Measurements from ENCODE around the gene ARSG. TPM values are rescaled to one million over a fixed set of nuclear protein-coding genes. Genes with fewer than 3 reads are reported as not detected.
A peak's percentile ranks its signal among the peaks of the same experiment; 100 is the strongest.

ARSG gene
- total and polyA plus RNA-seq, 2 of the 13 experiments (the other 11 are each of a cell fraction or from before 2014, with no cell fraction given): 3.7 to 15.2 TPM

GRCh38 chr17:68291836-68292688 is 767 bp downstream of the ARSG start (continued):
- TF ChIP-seq GABPB1 (CRISPR knock-in tag; IDR thresholded peaks at IDR 0.05) (peak; percentile 85), ZEB1 (IDR thresholded peaks at IDR 0.05; ENCODE audit: insufficient replicate concordance, low read depth) (peak; percentile 38), MAFG (CRISPR knock-in tag; IDR thresholded peaks at IDR 0.05) (peak; percentile 96), ZNF800 (CRISPR knock-in tag; IDR thresholded peaks at IDR 0.05) (peak; percentile 95), NFE2L1 (CRISPR knock-in tag; IDR thresholded peaks at IDR 0.05; ENCODE audit: borderline replicate concordance) (no peak), SAP130 (CRISPR knock-in tag; IDR thresholded peaks at IDR 0.05; ENCODE audit: low read depth) (peak; percentile 78), ATRX (CRISPR knock-in tag; IDR thresholded peaks at IDR 0.05; ENCODE audit: borderline replicate concordance) (no peak), ZNF577 (CRISPR knock-in tag; IDR thresholded peaks at IDR 0.05; ENCODE audit: borderline replicate concordance, low read depth) (0 out of 2 replicates have a peak, but pooled peaks have one; percentile 27), RARA (CRISPR knock-in tag; IDR thresholded peaks at IDR 0.05) (peak; percentile 40; the same call in 1 of the 2 replicates), AFF4 (CRISPR knock-in tag; IDR thresholded peaks at IDR 0.05) (no peak; the same call in none of the 2 replicates), MEF2D (CRISPR knock-in tag; IDR thresholded peaks at IDR 0.05) (peak; percentile 46), ZNF3 (CRISPR knock-in tag; IDR thresholded peaks at IDR 0.05) (0 out of 2 replicates have a peak, but pooled peaks have one; percentile 3), KAT8 (CRISPR knock-in tag; IDR thresholded peaks at IDR 0.05) (no peak; the same call in 1 of the 2 replicates), BORCS8-MEF2B (CRISPR knock-in tag; IDR thresholded peaks at IDR 0.05) (peak; percentile 57), ZNF34 (CRISPR knock-in tag; IDR thresholded peaks at IDR 0.05; ENCODE audit: borderline replicate concordance) (no peak; the same call in 1 of the 2 replicates), ZSCAN20 (CRISPR knock-in tag; IDR thresholded peaks at IDR 0.05; ENCODE audit: borderline replicate concordance) (0 out of 2 replicates have a peak, but pooled peaks have one; percentile 24), ZMYM2 (CRISPR knock-in tag; IDR thresholded peaks at IDR 0.05) (no peak)
- TF ChIP-seq, protein P1, sequence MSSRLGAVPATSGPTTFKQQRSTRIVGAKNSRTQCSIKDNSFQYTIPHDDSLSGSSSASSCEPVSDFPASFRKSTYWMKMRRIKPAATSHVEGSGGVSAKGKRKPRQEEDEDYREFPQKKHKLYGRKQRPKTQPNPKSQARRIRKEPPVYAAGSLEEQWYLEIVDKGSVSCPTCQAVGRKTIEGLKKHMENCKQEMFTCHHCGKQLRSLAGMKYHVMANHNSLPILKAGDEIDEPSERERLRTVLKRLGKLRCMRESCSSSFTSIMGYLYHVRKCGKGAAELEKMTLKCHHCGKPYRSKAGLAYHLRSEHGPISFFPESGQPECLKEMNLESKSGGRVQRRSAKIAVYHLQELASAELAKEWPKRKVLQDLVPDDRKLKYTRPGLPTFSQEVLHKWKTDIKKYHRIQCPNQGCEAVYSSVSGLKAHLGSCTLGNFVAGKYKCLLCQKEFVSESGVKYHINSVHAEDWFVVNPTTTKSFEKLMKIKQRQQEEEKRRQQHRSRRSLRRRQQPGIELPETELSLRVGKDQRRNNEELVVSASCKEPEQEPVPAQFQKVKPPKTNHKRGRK (CRISPR knock-in tag; IDR thresholded peaks at IDR 0.05): peak; percentile 2; the same call in 1 of the 2 replicates
- TF ChIP-seq, protein P2, sequence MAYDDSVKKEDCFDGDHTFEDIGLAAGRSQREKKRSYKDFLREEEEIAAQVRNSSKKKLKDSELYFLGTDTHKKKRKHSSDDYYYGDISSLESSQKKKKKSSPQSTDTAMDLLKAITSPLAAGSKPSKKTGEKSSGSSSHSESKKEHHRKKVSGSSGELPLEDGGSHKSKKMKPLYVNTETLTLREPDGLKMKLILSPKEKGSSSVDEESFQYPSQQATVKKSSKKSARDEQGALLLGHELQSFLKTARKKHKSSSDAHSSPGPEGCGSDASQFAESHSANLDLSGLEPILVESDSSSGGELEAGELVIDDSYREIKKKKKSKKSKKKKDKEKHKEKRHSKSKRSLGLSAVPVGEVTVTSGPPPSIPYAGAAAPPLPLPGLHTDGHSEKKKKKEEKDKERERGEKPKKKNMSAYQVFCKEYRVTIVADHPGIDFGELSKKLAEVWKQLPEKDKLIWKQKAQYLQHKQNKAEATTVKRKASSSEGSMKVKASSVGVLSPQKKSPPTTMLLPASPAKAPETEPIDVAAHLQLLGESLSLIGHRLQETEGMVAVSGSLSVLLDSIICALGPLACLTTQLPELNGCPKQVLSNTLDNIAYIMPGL (CRISPR knock-in tag; IDR thresholded peaks at IDR 0.05; ENCODE audit: borderline replicate concordance in 1 of 2, low read depth in 1 of 2): peak in 1 of 2 experiments; percentile 85; a peak in 3 of 4 replicates
